HepG2 (cell line): ENCODE data around the gene MTRFR. TPM values are rescaled to one million over a fixed set of nuclear protein-coding genes. Genes with fewer than 3 reads are reported as not detected.
A peak's percentile ranks its signal among the peaks of the same experiment; 100 is the strongest.

Experiments used
- AFF4 ChIP-seq: sonication (generic); formaldehyde crosslinking; IDR thresholded peaks from 2 replicates; pipeline ENCODE4 v1.4.0; 2020; ENCODE audit warnings: missing genetic modification reagents
- AHR ChIP-seq: IDR thresholded peaks from 2 replicates; pipeline ENCODE4 v1.6.1; 2018; ENCODE audit warnings: missing genetic modification reagents, missing compliant biosample characterization
- CHD2 ChIP-seq: IDR thresholded peaks from 2 replicates; pipeline ENCODE4 v1.6.1; 2011; ENCODE audit warnings: low read depth, low read length, improper control_type of control experiment
- ELF1 ChIP-seq: sonication (generic); formaldehyde crosslinking; IDR thresholded peaks from 2 replicates; pipeline ENCODE4 v1.4.0; 2020; ENCODE audit warnings: missing genetic modification reagents
- FOXK1 ChIP-seq: sonication (generic); formaldehyde crosslinking; IDR thresholded peaks from 2 replicates; pipeline ENCODE4 v1.4.0; 2020; ENCODE audit warnings: low read depth, missing genetic modification reagents, borderline replicate concordance
- HIC2 ChIP-seq: sonication (generic); formaldehyde crosslinking; IDR thresholded peaks from 2 replicates; pipeline ENCODE4 v1.9.0; 2022; ENCODE audit warnings: low read depth, missing genetic modification reagents
- KLF15 ChIP-seq: sonication (generic); formaldehyde crosslinking; IDR thresholded peaks from 2 replicates; pipeline ENCODE4 v1.8.1; 2023; ENCODE audit warnings: borderline replicate concordance, mild to moderate bottlenecking, inconsistent platforms, missing genetic modification reagents, mixed read lengths
- KMT2A ChIP-seq: sonication (generic); formaldehyde crosslinking; IDR thresholded peaks from 2 replicates; pipeline ENCODE4 v1.4.0; 2020; ENCODE audit warnings: missing genetic modification reagents
- MAFG ChIP-seq: sonication (generic); formaldehyde crosslinking; IDR thresholded peaks from 2 replicates; pipeline ENCODE4 v1.5.1; 2020; ENCODE audit warnings: mild to moderate bottlenecking, missing genetic modification reagents
- MED1 ChIP-seq: sonication (generic); formaldehyde crosslinking; IDR thresholded peaks from 2 replicates; pipeline ENCODE4 v1.4.0; 2020; ENCODE audit warnings: missing genetic modification reagents
- MIER2 ChIP-seq: IDR thresholded peaks from 2 replicates; pipeline ENCODE4 v1.6.1; 2016; ENCODE audit warnings: missing biosample characterization, missing genetic modification reagents
- MZF1 ChIP-seq: sonication (generic); formaldehyde crosslinking; IDR thresholded peaks from 2 replicates; pipeline ENCODE4 v1.8.1; 2023; ENCODE audit warnings: mild to moderate bottlenecking, missing genetic modification reagents, borderline replicate concordance
- SMARCC2 ChIP-seq: fragments of 450-650 bp; IDR thresholded peaks from 2 replicates; pipeline ENCODE4 v1.6.1; 2017; ENCODE audit warnings: antibody characterized with exemption, mild to moderate bottlenecking
- SPEN ChIP-seq: sonication (generic); formaldehyde crosslinking; IDR thresholded peaks from 2 replicates; pipeline ENCODE4 v1.5.1; 2020; ENCODE audit warnings: low read depth, mild to moderate bottlenecking, missing genetic modification reagents
- TBP ChIP-seq: sonication (generic); formaldehyde crosslinking; IDR thresholded peaks from 2 replicates; pipeline ENCODE4 v1.5.0; 2020; ENCODE audit warnings: missing genetic modification reagents
- TOE1 ChIP-seq: sonication (generic); formaldehyde crosslinking; IDR thresholded peaks from 2 replicates; pipeline ENCODE4 v1.4.0; 2020; ENCODE audit warnings: mild to moderate bottlenecking, missing genetic modification reagents
- ZFP36L2 ChIP-seq: sonication (generic); formaldehyde crosslinking; IDR thresholded peaks from 2 replicates; pipeline ENCODE4 v1.4.0; 2020; ENCODE audit warnings: missing genetic modification reagents
- ZNF296 ChIP-seq: sonication (generic); formaldehyde crosslinking; conservative IDR thresholded peaks from 2 replicates; pipeline ENCODE4 v1.5.0; 2020; ENCODE audit warnings: mild to moderate bottlenecking, missing genetic modification reagents
- ZNF460 ChIP-seq: sonication (generic); formaldehyde crosslinking; IDR thresholded peaks from 2 replicates; pipeline ENCODE4 v1.5.1; 2020; ENCODE audit warnings: missing genetic modification reagents, mild to moderate bottlenecking, borderline replicate concordance
- ZNF557 ChIP-seq: sonication (generic); formaldehyde crosslinking; IDR thresholded peaks from 2 replicates; pipeline ENCODE4 v1.4.0; 2020; ENCODE audit warnings: missing genetic modification reagents
- ZNF562 ChIP-seq: sonication (generic); formaldehyde crosslinking; IDR thresholded peaks from 2 replicates; pipeline ENCODE4 v1.8.0; 2022; ENCODE audit warnings: missing genetic modification reagents, borderline replicate concordance
- ZNF589 ChIP-seq: sonication (generic); formaldehyde crosslinking; conservative IDR thresholded peaks from 2 replicates; pipeline ENCODE4 v1.8.0; 2022; ENCODE audit warnings: mild to moderate bottlenecking, moderate library complexity, missing genetic modification reagents
- ZNF639 ChIP-seq: conservative IDR thresholded peaks from 2 replicates; pipeline ENCODE4 v1.6.1; 2018; ENCODE audit warnings: missing genetic modification reagents
- ZNF746 ChIP-seq: sonication (generic); formaldehyde crosslinking; IDR thresholded peaks from 2 replicates; pipeline ENCODE4 v1.8.0; 2022; ENCODE audit warnings: mild to moderate bottlenecking, missing genetic modification reagents
- polyA plus RNA-seq, 8 experiments: library from polyadenylated mRNA; depleted of rRNA in 3 of 8; stranded (reverse) in 7 of 8; unstranded in 1 of 8; fragments of >200 nt; fragmentation: Illumina TruSeq in 4 of 8; extraction: Trizol in 4 of 8; gene quantifications; 2 replicates each; pipeline versions ENCODE4 v1.2.1 to v1.2.3, GENCODE V29; 2011 to 2016; ENCODE audit warnings: low read depth in 4 of 8, missing spikeins in 1 of 8, mixed read lengths in 1 of 8; ENCODE audit not compliant: insufficient read depth in 1 of 8
- total RNA-seq, 5 experiments: library from RNA; depleted of rRNA; stranded (reverse); fragments of >200 nt; fragmentation: Illumina TruSeq; extraction: Trizol; gene quantifications; 2 replicates each; pipeline ENCODE4 v1.2.3, GENCODE V29; 2016; ENCODE audit warnings: low read depth in 1 of 5

Gene MTRFR
- total and polyA plus RNA-seq, 2 of the 13 experiments (the other 11 are each of a cell fraction or from before 2014, with no cell fraction given), result 7.1 to 9.9 TPM

GRCh38 chr12:123233505-123234308 is 471 bp downstream of the MTRFR start (continued):
- TF ChIP-seq MAFG (CRISPR knock-in tag), result no peak
- TF ChIP-seq ZNF562 (CRISPR knock-in tag), result no peak
- no peak for TF ChIP-seq ZNF746 (CRISPR knock-in tag)
- peak; percentile 28; the same call in 1 of the 2 replicates for TF ChIP-seq SPEN
- no peak for TF ChIP-seq ZNF296 (CRISPR knock-in tag)
- peak; percentile 13; the same call in 1 of the 2 replicates for TF ChIP-seq KLF15 (CRISPR knock-in tag)
- TF ChIP-seq KMT2A (CRISPR knock-in tag), result peak; percentile 22; the same call in 1 of the 2 replicates
- no peak for TF ChIP-seq MED1 (CRISPR knock-in tag)
- no peak for TF ChIP-seq MIER2
- no peak for TF ChIP-seq AHR
- no peak for TF ChIP-seq TOE1
- no peak for TF ChIP-seq ZNF589
- no peak for TF ChIP-seq SMARCC2
- TF ChIP-seq FOXK1 (CRISPR knock-in tag), result no peak
- TF ChIP-seq ZNF460 (CRISPR knock-in tag), result no peak
- no peak for TF ChIP-seq ZNF639 (CRISPR knock-in tag)
- no peak for TF ChIP-seq CHD2
- no peak for TF ChIP-seq ZNF557 (CRISPR knock-in tag)
- TF ChIP-seq ZFP36L2 (CRISPR knock-in tag), result no peak
- TF ChIP-seq AFF4, result no peak
- TF ChIP-seq TBP (CRISPR knock-in tag), result no peak
- TF ChIP-seq HIC2 (CRISPR knock-in tag), result no peak
- TF ChIP-seq MZF1 (CRISPR knock-in tag), result no peak
- no peak for TF ChIP-seq ELF1 (CRISPR knock-in tag)
